CD14-positive monocyte (primary cell): Measurements from ENCODE around the gene SIM1. TPM values are rescaled to one million over a fixed set of nuclear protein-coding genes. Genes with fewer than 3 reads are reported as not detected.

ENCODE experiments used
- DNase-seq, 3 donors: peaks; one replicate each; pipeline ENCODE4 v3.0.0-alpha.2; 2011 to 2022
- H2AFZ ChIP-seq: 2 replicates; pipeline ENCODE4 v1.6.0; 2012; ENCODE audit warnings: mild to moderate bottlenecking, low read depth, low read length, inconsistent platforms; ENCODE audit not compliant: insufficient read depth, poor library complexity, severe bottlenecking
- H3K27ac ChIP-seq, 2 donors: 1 replicate in 1 of 2; 2 replicates in 1 of 2; pipeline ENCODE4 v1.5.1; 2012 to 2013; ENCODE audit warnings: low read length in 2 of 2, control low read depth in 1 of 2, inconsistent platforms in 1 of 2, low read depth in 1 of 2, mild to moderate bottlenecking in 1 of 2
- H3K27me3 ChIP-seq, 2 donors: one replicate each; pipeline versions ENCODE4 v1.6.0 to v1.6.1; 2011 to 2013; ENCODE audit warnings: low read length in 2 of 2; ENCODE audit not compliant: control insufficient read depth in 2 of 2, insufficient read depth in 2 of 2
- H3K36me3 ChIP-seq, 2 donors: replicated peaks in 1 of 2; 1 replicate in 1 of 2; 2 replicates in 1 of 2; pipeline versions ENCODE4 v1.5.1 to v1.6.1; 2012 to 2013; ENCODE audit warnings: low read length in 2 of 2, control low read depth in 1 of 2, inconsistent platforms in 1 of 2, mild to moderate bottlenecking in 1 of 2; ENCODE audit not compliant: insufficient read depth in 2 of 2, control insufficient read depth in 1 of 2
- H3K4me1 ChIP-seq, 2 donors: 1 replicate in 1 of 2; 2 replicates in 1 of 2; pipeline versions ENCODE4 v1.5.1 to v1.6.1; 2012 to 2013; ENCODE audit warnings: low read length in 2 of 2, control low read depth in 1 of 2, inconsistent platforms in 1 of 2, mild to moderate bottlenecking in 1 of 2, moderate library complexity in 1 of 2; ENCODE audit not compliant: insufficient read depth in 2 of 2, control insufficient read depth in 1 of 2
- H3K4me2 ChIP-seq: replicated peaks from 2 replicates; pipeline ENCODE3; 2012; ENCODE audit warnings: low read length, moderate library complexity, mild to moderate bottlenecking; ENCODE audit not compliant: poor library complexity, severe bottlenecking; ENCODE audit errors: extremely low read depth
- H3K4me3 ChIP-seq, 3 experiments: fragments of 200-600 bp in 1 of 3; sonication (generic) in 1 of 3; replicated peaks in 1 of 3; 1 replicate in 2 of 3; 2 replicates in 1 of 3; pipeline ENCODE4 v1.5.1; 2011 to 2013; ENCODE audit warnings: low read length in 3 of 3, mild to moderate bottlenecking in 3 of 3, control low read depth in 2 of 3, low read depth in 2 of 3, inconsistent platforms in 1 of 3, moderate library complexity in 1 of 3
- H3K79me2 ChIP-seq: 2 replicates; pipeline ENCODE4 v1.6.0; 2012; ENCODE audit warnings: mild to moderate bottlenecking, control low read depth, inconsistent platforms, low read length, moderate library complexity; ENCODE audit not compliant: insufficient read depth
- H3K9ac ChIP-seq: 2 replicates; pipeline ENCODE4 v1.6.0; 2017; ENCODE audit warnings: low read length, mild to moderate bottlenecking; ENCODE audit not compliant: insufficient read depth, poor library complexity, severe bottlenecking
- H3K9me3 ChIP-seq, 2 donors: replicated peaks in 1 of 2; 1 replicate in 1 of 2; 2 replicates in 1 of 2; pipeline versions ENCODE4 v1.5.1 to v1.6.1; 2012 to 2013; ENCODE audit warnings: low read length in 2 of 2, control low read depth in 1 of 2; ENCODE audit not compliant: control insufficient read depth in 1 of 2, insufficient read depth in 1 of 2
- H4K20me1 ChIP-seq: 2 replicates; pipeline ENCODE4 v1.6.0; 2012; ENCODE audit warnings: mild to moderate bottlenecking, low read length, control low read depth, moderate library complexity; ENCODE audit not compliant: insufficient read depth
- H3K27ac Mint-ChIP-seq, 7 donors: one replicate each; pipeline ENCODE4 v1.8.0; 2020; ENCODE audit warnings: mild to moderate bottlenecking in 7 of 7, mixed read lengths in 7 of 7, moderate library complexity in 6 of 7, inconsistent platforms in 2 of 7
- H3K27me3 Mint-ChIP-seq, 3 donors: one replicate each; pipeline ENCODE4 v1.8.0; 2021 to 2022; ENCODE audit warnings: low read depth in 3 of 3, mild to moderate bottlenecking in 3 of 3, mixed read lengths in 3 of 3, moderate library complexity in 3 of 3, inconsistent platforms in 1 of 3
- H3K36me3 Mint-ChIP-seq, 2 donors: one replicate each; pipeline ENCODE4 v1.8.0; 2020; ENCODE audit warnings: mixed read lengths in 2 of 2, inconsistent platforms in 1 of 2, mild to moderate bottlenecking in 1 of 2
- H3K4me1 Mint-ChIP-seq: one replicate; pipeline ENCODE4 v1.8.0; 2020; ENCODE audit warnings: mild to moderate bottlenecking, mixed read lengths
- H3K4me3 Mint-ChIP-seq, 2 donors: one replicate each; pipeline ENCODE4 v1.8.0; 2020; ENCODE audit warnings: mild to moderate bottlenecking in 2 of 2, mixed read lengths in 2 of 2, moderate library complexity in 1 of 2
- H3K9me3 Mint-ChIP-seq, 7 donors: one replicate each; pipeline ENCODE4 v1.8.0; 2020 to 2022; ENCODE audit warnings: mixed read lengths in 7 of 7, mild to moderate bottlenecking in 6 of 7, moderate library complexity in 6 of 7, inconsistent platforms in 2 of 7
- WGBS: methylation state at CpG from one replicate; pipeline ENCODE4 v1.1.5; 2013; ENCODE audit warnings: missing lambda C conversion rate; ENCODE audit not compliant: insufficient coverage; 5-methylcytosine and 5-hydroxymethylcytosine counted together
- intact Hi-C, 2 donors: fragments of 100-400 bp; cut with micrococcal nuclease; formaldehyde crosslinking; loops; one replicate each; pipeline versions ENCODE4 v1.15.0 to v1.15.1; 2023
- polyA plus RNA-seq, 3 donors: library from polyadenylated mRNA; depleted of rRNA in 1 of 3; unstranded in 2 of 3; stranded (reverse) in 1 of 3; fragments of 300-500 nt in 2 of 3; fragments of >200 nt in 1 of 3; fragmentation: Illumina TruSeq in 2 of 3; gene quantifications; 1 replicate in 2 of 3; 2 replicates in 1 of 3; pipeline ENCODE4 v1.2.3, GENCODE V29; 2012 to 2021
- TF ChIP-seq, protein P1 (sequence below): fragments of 200-600 bp; IDR thresholded peaks from one replicate; pipeline ENCODE4 v1.8.0; 2022; ENCODE audit warnings: antibody characterized with exemption, mild to moderate bottlenecking

SIM1 gene
- polyA plus RNA-seq, 3 donors, result not detected

DNA sequence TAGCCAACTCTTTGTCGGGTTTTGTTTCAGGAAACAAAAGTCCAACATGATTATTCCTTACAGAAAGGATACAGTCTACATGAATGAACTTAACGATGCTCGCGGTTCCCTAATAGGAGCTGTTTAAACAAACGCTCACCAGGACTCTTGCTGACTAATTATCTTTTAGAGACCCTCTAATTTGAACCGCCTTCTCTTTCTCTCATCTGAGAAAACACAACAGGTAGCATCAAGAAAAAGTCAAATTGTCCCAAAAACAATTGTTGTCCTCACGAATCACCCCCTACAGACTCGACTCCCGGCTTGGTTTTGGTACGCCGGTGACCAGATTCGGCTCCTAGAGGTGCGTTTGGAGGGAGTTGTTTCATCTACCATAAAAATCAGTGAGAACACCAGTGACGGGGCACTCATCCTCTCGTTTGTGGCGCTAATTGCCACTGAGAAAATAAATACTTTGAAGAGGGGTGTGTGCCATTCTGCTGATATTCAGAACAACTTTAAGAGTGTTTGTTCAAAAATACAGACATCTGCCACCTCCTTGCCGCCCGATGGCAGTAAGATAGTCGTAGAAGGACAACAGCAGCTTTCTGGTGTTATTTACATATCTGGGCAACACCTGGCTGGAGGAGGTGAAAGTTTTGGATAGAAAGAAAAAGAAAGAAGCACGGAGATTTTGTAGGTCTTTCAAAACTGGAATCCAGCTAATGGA lies 1.1 kb upstream of the SIM1 start:
- Histone ChIP-seq H3K4me2 (no peak overlapping the region), H2AFZ (no peak overlapping the region), H3K4me1 (peaks cover 7 to 10% of the 10 kb centered on the region in 2 donors), H3K9ac (no peak overlapping the region), H3K27me3 (peaks cover 97 to 99% of the 10 kb centered on the region in 2 donors), H4K20me1 (no peaks in the 10 kb centered on the region), H3K36me3 (no peaks in the 10 kb centered on the region), H3K79me2 (no peaks in the 10 kb centered on the region), H3K4me3 (no peak overlapping the region), H3K27ac (no peak overlapping the region), H3K9me3 (peaks cover 5 to 79% of the 10 kb centered on the region in 2 donors)
- DNase-seq, result no peak
- peaks cover 17% of the 10 kb centered on the region for H3K4me1 Mint-ChIP-seq
- intact Hi-C loops, result no loop called here
- H3K27me3 Mint-ChIP-seq, result peaks cover 63 to 98% (median 95%) of the 10 kb centered on the region in 3 donors
- H3K9me3 Mint-ChIP-seq, result peaks cover 0 to 46% (median 26%) of the 10 kb centered on the region in 7 donors
- peak overlapping the region in 1 of 7 donors; percentile 58 for H3K27ac Mint-ChIP-seq
- H3K4me3 Mint-ChIP-seq, result peak overlapping the region; percentile 51 to 79
- 9% methylated on average over 7 of the region's 20 CpGs for WGBS
- TF ChIP-seq, protein P1, sequence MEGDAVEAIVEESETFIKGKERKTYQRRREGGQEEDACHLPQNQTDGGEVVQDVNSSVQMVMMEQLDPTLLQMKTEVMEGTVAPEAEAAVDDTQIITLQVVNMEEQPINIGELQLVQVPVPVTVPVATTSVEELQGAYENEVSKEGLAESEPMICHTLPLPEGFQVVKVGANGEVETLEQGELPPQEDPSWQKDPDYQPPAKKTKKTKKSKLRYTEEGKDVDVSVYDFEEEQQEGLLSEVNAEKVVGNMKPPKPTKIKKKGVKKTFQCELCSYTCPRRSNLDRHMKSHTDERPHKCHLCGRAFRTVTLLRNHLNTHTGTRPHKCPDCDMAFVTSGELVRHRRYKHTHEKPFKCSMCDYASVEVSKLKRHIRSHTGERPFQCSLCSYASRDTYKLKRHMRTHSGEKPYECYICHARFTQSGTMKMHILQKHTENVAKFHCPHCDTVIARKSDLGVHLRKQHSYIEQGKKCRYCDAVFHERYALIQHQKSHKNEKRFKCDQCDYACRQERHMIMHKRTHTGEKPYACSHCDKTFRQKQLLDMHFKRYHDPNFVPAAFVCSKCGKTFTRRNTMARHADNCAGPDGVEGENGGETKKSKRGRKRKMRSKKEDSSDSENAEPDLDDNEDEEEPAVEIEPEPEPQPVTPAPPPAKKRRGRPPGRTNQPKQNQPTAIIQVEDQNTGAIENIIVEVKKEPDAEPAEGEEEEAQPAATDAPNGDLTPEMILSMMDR, result no peak
- peaks cover 0 to 7% of the 10 kb centered on the region in 2 donors for H3K36me3 Mint-ChIP-seq

DNA sequence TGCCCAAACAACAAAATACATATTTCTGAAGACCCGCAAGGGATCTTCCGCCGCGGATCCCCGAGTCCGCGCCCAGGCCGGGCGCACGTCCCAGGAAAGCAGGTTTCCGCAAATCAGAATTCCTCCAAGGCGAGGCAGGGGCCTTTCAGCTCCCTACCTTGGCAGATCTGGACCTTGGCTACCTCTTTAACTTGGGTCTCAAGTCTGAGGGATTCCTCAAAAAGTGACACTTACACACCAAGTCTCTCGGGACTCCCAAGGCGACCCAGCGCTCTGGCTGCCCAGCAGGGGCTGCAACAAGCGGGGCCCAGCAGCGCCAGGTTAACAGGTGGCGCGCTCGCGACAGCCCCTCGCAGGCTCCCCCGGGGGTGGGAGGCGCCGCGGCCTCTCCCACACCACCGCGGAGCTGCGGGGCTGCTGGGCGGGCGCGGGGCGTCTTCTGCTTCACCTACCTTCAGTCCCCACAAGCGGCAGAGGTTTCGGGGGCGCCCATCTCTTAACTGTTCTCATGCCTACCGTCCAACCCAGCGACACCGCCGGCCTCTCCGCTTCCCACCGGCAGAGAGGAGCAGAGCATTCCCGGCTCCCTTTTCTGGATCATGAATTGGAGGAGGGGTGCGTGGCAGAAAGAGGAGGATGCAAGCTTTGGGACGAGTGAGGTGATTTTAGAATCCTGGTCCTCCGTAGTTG lies 414 bp downstream of the SIM1 start:
- Histone ChIP-seq H2AFZ (no peak overlapping the region), H3K27ac (no peak overlapping the region), H3K79me2 (no peaks in the 10 kb centered on the region), H3K27me3 (peaks cover 97 to 99% of the 10 kb centered on the region in 2 donors), H3K4me1 (peaks cover 7 to 10% of the 10 kb centered on the region in 2 donors), H3K4me2 (peak overlapping the region; percentile 57), H3K9ac (no peak overlapping the region), H3K9me3 (peaks cover 5 to 74% of the 10 kb centered on the region in 2 donors), H3K4me3 (peak overlapping the region in 1 of 3 experiments; percentile 54), H3K36me3 (no peaks in the 10 kb centered on the region), H4K20me1 (no peaks in the 10 kb centered on the region)
- 12% methylated on average over 23 of the region's 46 CpGs for WGBS
- peaks cover 0 to 46% (median 26%) of the 10 kb centered on the region in 7 donors for H3K9me3 Mint-ChIP-seq
- peak overlapping the region in 1 of 2 donors; percentile 82 for H3K4me3 Mint-ChIP-seq
- H3K27ac Mint-ChIP-seq, result no peak overlapping the region
- peaks cover 17% of the 10 kb centered on the region for H3K4me1 Mint-ChIP-seq
- intact Hi-C loops, result no loop called here
- TF ChIP-seq, protein P1, result no peak
- no peak for DNase-seq
- H3K27me3 Mint-ChIP-seq, result peaks cover 48 to 89% (median 85%) of the 10 kb centered on the region in 3 donors
- peaks cover 0 to 10% of the 10 kb centered on the region in 2 donors for H3K36me3 Mint-ChIP-seq
